Posterior cingulate gyrus (tissue), 11 donors: ENCODE data around the gene CALD1.

Experiments used
- DNase-seq, 10 donors: peaks; one replicate each; pipeline versions ENCODE4 v3.0.0 to v3.0.0-alpha.2; 2020 to 2021; ENCODE audit warnings: mixed read lengths in 3 of 10
- intact Hi-C: fragments of 100-400 bp; cut with DNase I; formaldehyde crosslinking; loops from one replicate; pipeline ENCODE4 v1.15.1; 2023

CALD1 gene

GRCh38 chr7:134888141-134888740, 108.8 kb downstream of the CALD1 start:
- intact Hi-C loops, result no loop called here

GRCh38 chr7:134890246-134891240, 111.1 kb downstream of the CALD1 start:
- intact Hi-C loops, result loop anchor here (5.0 kb wide), 2 partner anchors 52 to 198 kb away; no protein-coding TSS in a partner anchor
- peak in 8 of 10 donors; percentile 18 to 91 (median 49) for DNase-seq

More at GRCh38 chr7:134888141-134888740, 108.8 kb downstream of the CALD1 start:
- no peak for DNase-seq

- DNase-seq, result peak; percentile 55 to 96 (median 72)
- intact Hi-C loops, result loop anchor here (5.0 kb wide), 2 partner anchors 51 to 199 kb away; no protein-coding TSS in a partner anchor
Measured at GRCh38 chr7:134891262-134891695, 111.8 kb downstream of the CALD1 start.

GRCh38 chr7:134891696-134892678, 112.6 kb downstream of the CALD1 start:
- intact Hi-C loops, result loop anchor here (5.0 kb wide), 2 partner anchors 50 to 200 kb away; no protein-coding TSS in a partner anchor

GRCh38 chr7:134892963-134893362, 113.5 kb downstream of the CALD1 start:
- intact Hi-C loops, result loop anchor here (5.0 kb wide), 2 partner anchors 49 to 201 kb away; no protein-coding TSS in a partner anchor
- DNase-seq, result no peak

More at GRCh38 chr7:134891696-134892678, 112.6 kb downstream of the CALD1 start:
- no peak for DNase-seq

- no peak for DNase-seq
- intact Hi-C loops, result loop anchor here (5.0 kb wide), 2 partner anchors 48 to 202 kb away; no protein-coding TSS in a partner anchor
Measured at GRCh38 chr7:134893920-134894319, 114.5 kb downstream of the CALD1 start.

- no peak for DNase-seq
- intact Hi-C loops, result loop anchor here (5.0 kb wide), 2 partner anchors 47 to 203 kb away; no protein-coding TSS in a partner anchor
Measured at GRCh38 chr7:134894928-134895327, 115.5 kb downstream of the CALD1 start.

- intact Hi-C loops, result no loop called here
- no peak for DNase-seq
Measured at GRCh38 chr7:134896073-134896472, 116.6 kb downstream of the CALD1 start.

- no peak for DNase-seq
- intact Hi-C loops, result no loop called here
Measured at GRCh38 chr7:134897936-134898335, 118.5 kb downstream of the CALD1 start.

GRCh38 chr7:134899729-134900128, 120.3 kb downstream of the CALD1 start:
- DNase-seq, result no peak
- intact Hi-C loops, result no loop called here

GRCh38 chr7:134900166-134900982, 120.9 kb downstream of the CALD1 start:
- intact Hi-C loops, result no loop called here
- DNase-seq, result no peak

GRCh38 chr7:134901389-134902020, 122.1 kb downstream of the CALD1 start:
- no peak for DNase-seq
- intact Hi-C loops, result no loop called here

- no peak for DNase-seq
- intact Hi-C loops, result no loop called here
Measured at GRCh38 chr7:134902058-134902457, 122.6 kb downstream of the CALD1 start.

GRCh38 chr7:134903073-134903790, 123.8 kb downstream of the CALD1 start:
- DNase-seq, result no peak
- intact Hi-C loops, result no loop called here

GRCh38 chr7:134905375-134905774, 125.9 kb downstream of the CALD1 start:
- DNase-seq, result peak in 5 of 10 donors; percentile 12 to 81 (median 70)
- intact Hi-C loops, result no loop called here

- no peak for DNase-seq
- intact Hi-C loops, result no loop called here
Measured at GRCh38 chr7:134907000-134907399, 127.6 kb downstream of the CALD1 start.

- no peak for DNase-seq
- intact Hi-C loops, result no loop called here
Measured at GRCh38 chr7:134907639-134908038, 128.2 kb downstream of the CALD1 start.

- intact Hi-C loops, result no loop called here
- DNase-seq, result no peak
Measured at GRCh38 chr7:134908289-134908688, 128.9 kb downstream of the CALD1 start.
